Adrenal gland (tissue), 5 donors: ENCODE measurements around the gene MAN1A2.

Experiments
- CTCF ChIP-seq, 6 experiments: fragments of 450-650 bp in 4 of 6; fragments of 200-600 bp in 2 of 6; sonication (generic) in 1 of 6; IDR thresholded peaks; 1 replicate in 5 of 6; 2 replicates in 1 of 6; pipeline versions ENCODE4 v1.5.1 to v1.8.0; 2016 to 2021; ENCODE audit warnings: antibody characterized with exemption in 6 of 6, mild to moderate bottlenecking in 2 of 6, moderate library complexity in 1 of 6
- POLR2A ChIP-seq, 2 donors: fragments of 450-650 bp; IDR thresholded peaks; one replicate each; pipeline ENCODE4 v1.6.1; 2017; ENCODE audit warnings: antibody characterized with exemption in 2 of 2, mild to moderate bottlenecking in 2 of 2, moderate library complexity in 1 of 2
- donor health status: DM: no; HTN: no; CAD: no.

GRCh38 chr1:117367046-117368025 is at the start of gene MAN1A2:
- TF ChIP-seq CTCF (IDR thresholded peaks at IDR 0.05) (peak in 2 of 6 experiments; percentile 2 to 4), POLR2A (IDR thresholded peaks at IDR 0.05) (peak in 1 of 2 donors; percentile 83)
